Suprapubic skin (tissue), 4 donors: Measurements from ENCODE around the gene TOMM7.

Experiments
- EP300 ChIP-seq: sonication (generic); formaldehyde crosslinking; IDR thresholded peaks from one replicate; pipeline ENCODE4 v1.6.1; 2017; ENCODE audit warnings: antibody characterized with exemption
- POLR2A ChIP-seq, 2 donors: fragments of 450-650 bp; IDR thresholded peaks; one replicate each; pipeline ENCODE4 v1.6.1; 2017; ENCODE audit warnings: antibody characterized with exemption in 2 of 2, mild to moderate bottlenecking in 2 of 2, moderate library complexity in 2 of 2
- POLR2AphosphoS5 ChIP-seq, 3 donors: sonication (generic); formaldehyde crosslinking; IDR thresholded peaks; one replicate each; pipeline ENCODE4 v1.6.1; 2017; ENCODE audit warnings: antibody characterized with exemption in 3 of 3
- TF ChIP-seq, protein P1 (sequence below), 2 donors: fragments of 200-600 bp in 1 of 2; fragments of 450-650 bp in 1 of 2; sonication (generic) in 1 of 2; IDR thresholded peaks; one replicate each; pipeline ENCODE4 v1.5.1; 2016 to 2019; ENCODE audit warnings: antibody characterized with exemption in 2 of 2, mild to moderate bottlenecking in 1 of 2, moderate library complexity in 1 of 2

DNA sequence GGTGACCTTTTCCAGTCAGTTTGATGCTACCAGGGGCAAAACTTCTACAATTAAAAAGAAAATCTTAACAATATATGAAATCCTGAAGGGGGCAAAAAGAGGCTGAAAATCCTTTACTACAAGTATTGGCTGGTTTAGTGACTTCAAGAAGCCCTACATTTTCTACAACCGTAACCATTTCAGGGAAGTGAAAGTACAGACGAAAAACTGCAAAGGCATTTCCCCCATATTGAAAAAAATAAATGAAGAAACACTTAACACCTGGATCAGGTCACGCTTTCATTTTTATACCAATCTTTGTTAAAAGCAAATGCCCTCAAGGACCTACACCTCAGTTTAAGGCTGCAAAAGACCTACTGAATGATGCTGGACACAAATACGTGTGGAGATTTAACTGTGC lies 57.0 kb downstream of the TOMM7 start:
- TF ChIP-seq POLR2AphosphoS5 (IDR thresholded peaks at IDR 0.05): no peak
- TF ChIP-seq POLR2A (IDR thresholded peaks at IDR 0.05): no peak
- TF ChIP-seq, protein P1, sequence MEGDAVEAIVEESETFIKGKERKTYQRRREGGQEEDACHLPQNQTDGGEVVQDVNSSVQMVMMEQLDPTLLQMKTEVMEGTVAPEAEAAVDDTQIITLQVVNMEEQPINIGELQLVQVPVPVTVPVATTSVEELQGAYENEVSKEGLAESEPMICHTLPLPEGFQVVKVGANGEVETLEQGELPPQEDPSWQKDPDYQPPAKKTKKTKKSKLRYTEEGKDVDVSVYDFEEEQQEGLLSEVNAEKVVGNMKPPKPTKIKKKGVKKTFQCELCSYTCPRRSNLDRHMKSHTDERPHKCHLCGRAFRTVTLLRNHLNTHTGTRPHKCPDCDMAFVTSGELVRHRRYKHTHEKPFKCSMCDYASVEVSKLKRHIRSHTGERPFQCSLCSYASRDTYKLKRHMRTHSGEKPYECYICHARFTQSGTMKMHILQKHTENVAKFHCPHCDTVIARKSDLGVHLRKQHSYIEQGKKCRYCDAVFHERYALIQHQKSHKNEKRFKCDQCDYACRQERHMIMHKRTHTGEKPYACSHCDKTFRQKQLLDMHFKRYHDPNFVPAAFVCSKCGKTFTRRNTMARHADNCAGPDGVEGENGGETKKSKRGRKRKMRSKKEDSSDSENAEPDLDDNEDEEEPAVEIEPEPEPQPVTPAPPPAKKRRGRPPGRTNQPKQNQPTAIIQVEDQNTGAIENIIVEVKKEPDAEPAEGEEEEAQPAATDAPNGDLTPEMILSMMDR (IDR thresholded peaks at IDR 0.05): no peak
- no peak for TF ChIP-seq EP300
